ENCODE data around the gene SEPTIN10. TPM values are rescaled to one million over a fixed set of nuclear protein-coding genes. Genes with fewer than 3 reads are reported as not detected.
"Not testable (repeated sequence)": the region's sequence is repeated elsewhere in the genome, so short reads cannot be mapped to it uniquely, and the experiment has no call there.

Gene SEPTIN10
- total and polyA plus RNA-seq, 2 donors (not counting 1 experiment from before 2014, with no cell fraction given) = 90.3 to 99.4 TPM

DNA sequence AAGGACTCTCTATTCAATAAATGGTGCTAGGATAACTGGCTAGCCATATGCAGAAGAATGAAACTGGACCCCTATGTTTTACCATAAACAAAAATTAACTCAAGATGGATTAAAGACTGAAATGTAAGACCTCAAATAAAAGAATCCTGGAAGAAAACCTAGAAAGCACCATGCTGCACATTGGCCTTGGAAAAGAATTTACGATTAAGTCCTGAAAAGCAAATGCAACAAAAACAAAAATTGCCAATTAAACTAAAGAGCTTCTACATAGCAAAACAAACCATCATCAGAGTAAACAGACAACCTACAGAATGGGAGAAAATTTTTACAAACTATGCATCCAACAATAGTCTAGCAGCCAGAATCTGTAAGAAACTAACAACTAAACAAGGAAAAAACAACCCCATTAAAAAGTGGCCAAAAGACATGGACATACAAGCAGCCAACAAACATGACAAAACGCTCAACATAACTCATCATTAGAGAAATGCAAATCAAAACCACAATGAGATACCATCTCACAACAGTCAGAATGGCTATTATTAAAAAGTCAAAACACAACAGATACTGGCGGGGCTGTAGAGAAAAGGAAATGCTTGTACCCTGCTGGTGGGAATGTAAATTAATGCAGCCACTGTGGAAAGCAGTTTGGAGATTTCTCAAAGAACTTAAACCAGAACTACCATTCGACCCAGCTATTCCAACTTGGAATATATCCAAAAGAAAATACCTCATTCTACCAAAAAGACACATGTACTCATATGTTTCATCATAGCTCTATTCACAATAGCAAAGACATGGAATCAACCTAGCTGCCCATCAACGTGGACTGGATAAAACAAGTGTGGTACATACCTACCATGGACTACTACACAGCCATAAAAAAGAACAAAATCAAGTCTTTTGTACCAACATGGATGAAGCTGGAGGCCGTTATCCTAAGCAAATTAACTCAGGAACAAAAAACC lies 30.6 kb downstream of the SEPTIN10 start:
- Histone ChIP-seq H3K79me2 (ENCODE audit: control insufficient read depth, insufficient read depth, low read length) (peaks cover 1% of the 10 kb centered on the region), H3K36me3 (ENCODE audit: control insufficient read depth, insufficient read depth, low read length) (no peaks in the 10 kb centered on the region), H3K9ac (ENCODE audit: insufficient read depth, low read length) (no peak overlapping the region), H3K27me3 (ENCODE audit: control insufficient read depth, insufficient read depth, low read length) (no peaks in the 10 kb centered on the region), H3K4me2 (ENCODE audit: extremely low read depth, insufficient read depth, low read length) (no peak overlapping the region), H2AFZ (ENCODE audit: low read length) (no peak overlapping the region), H3K4me3 (replicated peaks in 1 of 4; ENCODE audit: control extremely low read depth in 1 of 4, insufficient read depth in 1 of 4, low read depth in 3 of 4, low read length in 4 of 4) (no peak overlapping the region), H3K4me1 (ENCODE audit: control insufficient read depth, extremely low read depth, insufficient read depth, low read length) (no peaks in the 10 kb centered on the region), H3K27ac (ENCODE audit: insufficient read depth, low read length) (no peak overlapping the region), H4K20me1 (ENCODE audit: control insufficient read depth, extremely low read depth, insufficient read depth, low read length) (no peaks in the 10 kb centered on the region), H3K9me3 (ENCODE audit: control insufficient read depth, insufficient read depth, low read depth, low read length) (no peaks in the 10 kb centered on the region)
- DNase-seq (ENCODE audit: low read depth in 2 of 2) = peak in 1 of 2 donors; percentile 46
- TF ChIP-seq, protein P1, sequence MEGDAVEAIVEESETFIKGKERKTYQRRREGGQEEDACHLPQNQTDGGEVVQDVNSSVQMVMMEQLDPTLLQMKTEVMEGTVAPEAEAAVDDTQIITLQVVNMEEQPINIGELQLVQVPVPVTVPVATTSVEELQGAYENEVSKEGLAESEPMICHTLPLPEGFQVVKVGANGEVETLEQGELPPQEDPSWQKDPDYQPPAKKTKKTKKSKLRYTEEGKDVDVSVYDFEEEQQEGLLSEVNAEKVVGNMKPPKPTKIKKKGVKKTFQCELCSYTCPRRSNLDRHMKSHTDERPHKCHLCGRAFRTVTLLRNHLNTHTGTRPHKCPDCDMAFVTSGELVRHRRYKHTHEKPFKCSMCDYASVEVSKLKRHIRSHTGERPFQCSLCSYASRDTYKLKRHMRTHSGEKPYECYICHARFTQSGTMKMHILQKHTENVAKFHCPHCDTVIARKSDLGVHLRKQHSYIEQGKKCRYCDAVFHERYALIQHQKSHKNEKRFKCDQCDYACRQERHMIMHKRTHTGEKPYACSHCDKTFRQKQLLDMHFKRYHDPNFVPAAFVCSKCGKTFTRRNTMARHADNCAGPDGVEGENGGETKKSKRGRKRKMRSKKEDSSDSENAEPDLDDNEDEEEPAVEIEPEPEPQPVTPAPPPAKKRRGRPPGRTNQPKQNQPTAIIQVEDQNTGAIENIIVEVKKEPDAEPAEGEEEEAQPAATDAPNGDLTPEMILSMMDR (conservative IDR thresholded peaks at IDR 0.05 in 1 of 2, IDR thresholded peaks at IDR 0.05 in 1 of 2; ENCODE audit: low read depth in 1 of 2, low read length in 2 of 2) = no peak
- no peak for TF ChIP-seq EZH2 (IDR thresholded peaks at IDR 0.05; ENCODE audit: low read length, missing control alignments)

DNA sequence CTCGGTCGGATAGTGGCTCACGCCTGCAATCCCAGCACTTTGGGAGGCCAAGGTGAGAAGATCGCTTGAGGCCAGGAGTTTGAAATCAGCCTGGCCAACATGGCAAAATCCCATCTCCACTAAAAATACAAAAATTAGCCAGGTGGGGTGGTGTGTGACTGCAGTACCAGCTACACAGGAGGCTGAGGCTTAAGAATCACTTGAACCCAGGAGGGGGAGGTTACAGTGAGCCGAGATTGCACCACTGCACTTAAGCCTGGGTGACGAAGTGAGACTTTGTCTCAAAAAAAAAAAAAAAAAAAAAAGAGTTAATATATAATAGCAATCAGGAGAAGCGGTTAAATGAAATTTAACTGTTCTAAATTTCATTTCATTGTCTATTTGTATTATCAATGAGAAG lies 36.1 kb downstream of the SEPTIN10 start:
- H3K79me2 ChIP-seq (ENCODE audit: control insufficient read depth, insufficient read depth, low read length); H3K36me3 ChIP-seq (ENCODE audit: control insufficient read depth, insufficient read depth, low read length): not testable (repeated sequence)

DNA sequence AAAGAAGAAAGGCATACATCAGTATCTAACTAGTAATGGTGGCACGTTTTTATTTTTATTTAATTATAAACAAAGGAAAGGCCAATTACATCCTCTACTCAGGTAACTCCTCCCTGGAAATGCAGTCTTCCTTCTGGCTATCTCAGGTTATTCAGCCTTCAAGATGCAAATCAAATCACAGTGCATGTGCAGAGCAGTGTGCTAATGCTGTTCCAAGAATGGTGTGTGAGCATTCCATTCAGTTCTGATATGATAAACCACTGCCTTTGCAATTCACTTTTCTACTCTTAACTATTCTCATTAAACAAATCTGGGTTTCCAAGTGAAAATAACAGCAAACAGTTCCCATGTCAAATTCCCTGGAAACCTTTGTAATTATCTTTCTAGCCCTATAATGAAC lies 38.4 kb downstream of the SEPTIN10 start:
- Histone ChIP-seq H3K4me3 (replicated peaks in 1 of 4; ENCODE audit: control extremely low read depth in 1 of 4, insufficient read depth in 1 of 4, low read depth in 3 of 4, low read length in 4 of 4) (no peak overlapping the region), H2AFZ (ENCODE audit: low read length) (no peak overlapping the region), H3K9me3 (ENCODE audit: control insufficient read depth, insufficient read depth, low read depth, low read length) (no peaks in the 10 kb centered on the region), H3K4me2 (ENCODE audit: extremely low read depth, insufficient read depth, low read length) (no peak overlapping the region), H3K9ac (ENCODE audit: insufficient read depth, low read length) (no peak overlapping the region), H3K4me1 (ENCODE audit: control insufficient read depth, extremely low read depth, insufficient read depth, low read length) (no peaks in the 10 kb centered on the region), H4K20me1 (ENCODE audit: control insufficient read depth, extremely low read depth, insufficient read depth, low read length) (no peaks in the 10 kb centered on the region), H3K27ac (ENCODE audit: insufficient read depth, low read length) (no peak overlapping the region), H3K27me3 (ENCODE audit: control insufficient read depth, insufficient read depth, low read length) (no peaks in the 10 kb centered on the region), H3K36me3 (ENCODE audit: control insufficient read depth, insufficient read depth, low read length) (no peaks in the 10 kb centered on the region), H3K79me2 (ENCODE audit: control insufficient read depth, insufficient read depth, low read length) (no peaks in the 10 kb centered on the region)
- DNase-seq (ENCODE audit: low read depth in 2 of 2) = no peak
- TF ChIP-seq EZH2 (IDR thresholded peaks at IDR 0.05; ENCODE audit: low read length, missing control alignments) = no peak
- TF ChIP-seq, protein P1 (conservative IDR thresholded peaks at IDR 0.05 in 1 of 2, IDR thresholded peaks at IDR 0.05 in 1 of 2; ENCODE audit: low read depth in 1 of 2, low read length in 2 of 2) = no peak

More for the DNA sequence above, 36.1 kb downstream of the SEPTIN10 start:
- H3K9me3 ChIP-seq (ENCODE audit: control insufficient read depth, insufficient read depth, low read depth, low read length); H3K27ac ChIP-seq (ENCODE audit: insufficient read depth, low read length); H3K9ac ChIP-seq (ENCODE audit: insufficient read depth, low read length); H3K4me2 ChIP-seq (ENCODE audit: extremely low read depth, insufficient read depth, low read length); H3K27me3 ChIP-seq (ENCODE audit: control insufficient read depth, insufficient read depth, low read length); H4K20me1 ChIP-seq (ENCODE audit: control insufficient read depth, extremely low read depth, insufficient read depth, low read length); H3K4me1 ChIP-seq (ENCODE audit: control insufficient read depth, extremely low read depth, insufficient read depth, low read length); DNase-seq (ENCODE audit: low read depth in 2 of 2); H2AFZ ChIP-seq (ENCODE audit: low read length); H3K4me3 ChIP-seq (replicated peaks in 1 of 4; ENCODE audit: control extremely low read depth in 1 of 4, insufficient read depth in 1 of 4, low read depth in 3 of 4, low read length in 4 of 4): not testable (repeated sequence)
